Retinal pigment epithelial cell (primary cell): Measurements from ENCODE around the gene COPS9.

ENCODE experiments used
- DNase-seq: peaks from one replicate; pipeline ENCODE4 v3.0.0-alpha.2; 2010; ENCODE audit warnings: low read depth
- H3K4me3 ChIP-seq: 2 replicates; pipeline ENCODE4 v1.5.1; 2011; ENCODE audit warnings: mild to moderate bottlenecking, low read length, control low read depth, moderate library complexity
- CTCF ChIP-seq: conservative IDR thresholded peaks from 2 replicates; pipeline ENCODE4 v1.5.1; 2011; ENCODE audit warnings: low read depth, low read length, control low read depth, inconsistent platforms

COPS9 gene

GRCh38 chr2:240139666-240140393, 3.7 kb upstream of the COPS9 start:
- no peak for DNase-seq
- no peak for TF ChIP-seq CTCF
- H3K4me3 ChIP-seq: no peak overlapping the region

- no peak overlapping the region for H3K4me3 ChIP-seq
- no peak for TF ChIP-seq CTCF
- DNase-seq: no peak
Measured at GRCh38 chr2:240139011-240139441, 2.9 kb upstream of the COPS9 start.

- DNase-seq: no peak
- no peak for TF ChIP-seq CTCF
- no peak overlapping the region for H3K4me3 ChIP-seq
Measured at GRCh38 chr2:240138254-240138984, 2.3 kb upstream of the COPS9 start.

- no peak for DNase-seq
- H3K4me3 ChIP-seq: no peak overlapping the region
- TF ChIP-seq CTCF: no peak
Measured at GRCh38 chr2:240137596-240138253, 1.6 kb upstream of the COPS9 start.

- TF ChIP-seq CTCF: no peak
- no peak for DNase-seq
- peak overlapping the region; percentile 92 for H3K4me3 ChIP-seq
Measured at GRCh38 chr2:240136671-240137292, 677 bp upstream of the COPS9 start.

- DNase-seq: no peak
- no peak for TF ChIP-seq CTCF
- peak overlapping the region; percentile 92 for H3K4me3 ChIP-seq
Measured at GRCh38 chr2:240135706-240136012, 446 bp downstream of the COPS9 start.
